Ammon's horn (tissue), 1 donor: ENCODE data around the gene LCE2C.
A peak's percentile ranks its signal among the peaks of the same experiment; 100 is the strongest.
"Not testable (repeated sequence)": the region's sequence is repeated elsewhere in the genome, so short reads cannot be mapped to it uniquely, and the experiment has no call there.

ENCODE experiments used
- DNase-seq: peaks from one replicate; pipeline ENCODE4 v3.0.0-alpha.2; 2016; ENCODE audit warnings: low spot score

The LCE2C gene, protein sequence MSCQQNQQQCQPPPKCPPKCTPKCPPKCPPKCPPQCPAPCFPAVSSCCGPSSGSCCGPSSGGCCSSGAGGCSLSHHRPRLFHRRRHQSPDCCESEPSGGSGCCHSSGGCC

DNA sequence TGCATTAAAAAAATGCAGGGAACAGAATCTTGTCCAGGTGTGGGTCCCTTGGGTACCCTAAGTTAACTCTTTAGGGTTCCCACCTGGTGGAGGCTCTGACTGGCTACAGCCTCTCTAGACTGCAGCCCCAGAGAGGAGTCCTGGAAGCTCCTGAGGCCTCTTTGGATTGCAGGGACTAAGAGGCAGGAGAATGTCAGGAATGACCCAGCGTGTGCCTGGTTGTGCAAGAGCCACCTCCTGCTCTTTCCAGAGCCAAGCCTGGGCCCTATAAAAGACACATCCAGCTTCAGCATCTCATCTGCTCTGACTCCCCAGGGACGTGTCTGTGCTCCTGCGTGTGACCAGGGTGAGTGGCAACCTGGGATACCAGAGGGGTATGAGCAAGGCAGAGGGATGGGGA is at the start of gene LCE2C:
Gene LCE2C (plus strand): TSS at position 297 of the 400 bp plus-strand sequence. CDS start 737 bp downstream, outside the sequence.
- not testable (repeated sequence) for DNase-seq

DNA sequence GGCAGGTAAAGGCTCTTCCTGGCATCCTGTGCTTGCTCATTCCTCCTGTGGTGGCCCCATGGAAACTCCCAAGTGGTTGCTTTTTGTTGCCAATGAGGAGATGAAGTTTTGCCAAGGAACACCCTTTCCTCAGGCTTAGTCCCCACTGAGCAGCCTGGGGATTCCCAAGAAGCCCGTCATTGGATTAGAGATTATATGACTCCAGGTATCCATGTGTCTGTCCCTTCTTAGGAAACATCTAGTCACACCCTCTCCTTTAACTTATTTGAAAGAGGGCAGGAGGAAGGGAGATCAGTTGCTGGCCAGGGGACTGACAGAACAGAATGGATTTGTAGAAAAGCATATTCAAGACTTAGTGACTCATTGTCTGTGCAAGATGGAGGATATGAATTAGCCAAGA is 48.3 kb upstream of the LCE2C start:
- no peak for DNase-seq

DNA sequence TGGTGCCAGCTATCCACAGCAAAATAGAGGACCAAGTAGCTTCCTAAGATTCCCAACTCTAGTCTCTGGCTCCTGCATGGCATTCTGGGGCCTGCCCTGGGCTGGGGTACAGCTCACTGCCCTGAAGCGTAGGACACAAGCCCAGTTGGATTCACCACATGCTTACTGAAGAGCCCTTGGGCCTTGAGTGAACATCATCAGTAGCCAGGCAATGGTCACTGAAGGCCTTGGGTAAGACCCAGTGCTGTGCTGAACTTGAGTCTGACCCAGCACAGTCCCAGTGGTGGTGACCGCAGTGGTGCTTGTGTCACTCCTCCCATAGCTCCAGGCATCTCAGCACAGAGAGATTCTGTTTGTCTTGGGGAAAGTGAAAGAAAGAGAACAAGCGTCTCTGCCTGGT is 44.5 kb upstream of the LCE2C start:
- no peak for DNase-seq

DNA sequence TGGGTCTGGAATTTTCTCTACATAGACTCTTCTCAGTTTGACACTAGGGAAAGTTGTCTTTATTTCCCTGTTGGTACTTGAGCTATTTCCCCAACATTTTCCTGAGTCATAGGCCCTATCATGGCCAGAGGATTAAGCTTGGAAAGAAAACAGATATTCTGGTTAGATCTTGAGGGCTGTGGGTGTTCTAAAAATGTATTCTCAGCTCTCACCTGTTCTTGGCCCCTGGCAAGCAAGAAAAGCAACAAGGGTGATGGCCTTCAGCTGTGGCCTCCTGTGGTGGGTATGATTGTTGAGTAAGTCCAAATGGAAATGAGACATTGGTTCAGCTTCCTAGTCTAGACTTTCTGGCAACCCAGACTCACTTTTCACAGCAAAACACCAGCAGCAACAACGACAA is 34.7 kb upstream of the LCE2C start:
- DNase-seq: no peak

DNA sequence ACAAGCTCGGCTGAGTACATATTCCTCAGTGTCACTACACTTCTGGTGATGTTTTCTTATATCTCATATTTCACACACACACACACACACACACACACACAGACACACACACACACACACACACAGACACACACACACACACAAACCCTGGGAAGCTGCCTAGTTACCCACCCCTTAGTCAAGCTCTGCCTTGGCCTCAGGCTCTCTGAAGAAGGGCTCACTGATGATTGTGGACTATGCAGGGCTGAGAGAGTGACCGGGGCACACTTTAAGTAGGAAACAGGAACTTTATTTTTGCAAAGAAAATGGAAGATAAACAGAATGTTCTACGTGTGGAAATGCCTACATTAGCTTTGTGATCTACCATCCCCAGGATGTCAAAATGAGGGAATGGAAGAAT is 31.1 kb upstream of the LCE2C start:
- no peak for DNase-seq

DNA sequence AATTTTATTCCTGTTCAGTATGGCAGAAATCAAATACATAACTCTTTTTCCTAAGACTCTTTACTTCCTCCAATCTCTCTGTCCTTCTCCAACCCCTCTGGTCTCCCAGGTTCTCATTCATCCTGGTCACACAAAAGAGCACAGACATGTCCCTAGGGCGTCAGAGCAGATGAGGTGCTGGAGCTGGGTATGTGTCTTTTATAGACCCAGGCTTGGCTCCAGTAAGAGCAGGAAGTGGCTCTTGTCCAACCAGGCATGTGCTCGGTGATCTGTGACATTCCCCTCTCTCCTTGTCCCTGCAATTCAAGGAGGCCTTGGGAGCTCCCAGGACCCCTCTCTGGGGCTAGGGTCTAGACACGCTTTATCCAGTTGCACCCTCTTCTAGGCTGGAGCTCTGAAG is 29.9 kb upstream of the LCE2C start:
- no peak for DNase-seq

DNA sequence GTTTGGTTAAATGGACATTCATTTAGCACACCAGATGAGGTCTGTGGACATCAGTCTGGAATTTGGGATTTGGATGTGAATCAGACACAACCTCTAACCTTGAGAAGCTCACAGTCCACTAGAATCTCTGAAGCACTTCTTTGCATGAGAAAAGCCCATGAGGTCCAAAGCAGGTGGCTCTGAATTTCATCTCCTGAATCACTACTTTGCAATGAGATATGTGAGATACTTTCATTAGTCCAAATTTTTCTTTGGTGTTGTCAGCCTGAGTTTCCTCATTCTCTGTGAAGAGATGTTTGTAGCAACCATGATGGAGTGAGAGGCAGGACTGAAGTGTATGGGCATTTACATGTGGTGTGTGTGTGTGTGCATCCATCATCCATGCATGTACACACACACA is 28.4 kb upstream of the LCE2C start:
- no peak for DNase-seq

DNA sequence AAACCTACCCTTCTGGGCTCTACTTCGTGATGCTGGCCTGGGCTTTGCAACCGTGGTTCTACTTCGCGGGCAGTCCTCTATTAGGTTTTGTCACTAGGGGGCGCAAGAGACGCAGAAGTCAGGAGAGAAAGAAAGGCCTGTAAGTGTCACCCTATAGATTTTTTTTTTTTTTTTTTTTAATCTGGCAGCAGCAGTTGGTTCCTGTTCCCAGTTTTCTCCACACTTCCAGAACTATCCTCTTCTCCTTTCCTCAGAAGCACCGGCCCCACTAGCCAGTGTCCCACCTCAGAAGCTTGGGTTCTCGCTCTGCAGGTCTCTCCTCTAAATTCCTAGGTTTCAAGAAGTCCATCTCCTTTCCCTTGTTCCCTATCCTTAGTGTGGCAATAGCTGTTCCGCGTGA is 21.0 kb upstream of the LCE2C start:
- peak; percentile 37 for DNase-seq

DNA sequence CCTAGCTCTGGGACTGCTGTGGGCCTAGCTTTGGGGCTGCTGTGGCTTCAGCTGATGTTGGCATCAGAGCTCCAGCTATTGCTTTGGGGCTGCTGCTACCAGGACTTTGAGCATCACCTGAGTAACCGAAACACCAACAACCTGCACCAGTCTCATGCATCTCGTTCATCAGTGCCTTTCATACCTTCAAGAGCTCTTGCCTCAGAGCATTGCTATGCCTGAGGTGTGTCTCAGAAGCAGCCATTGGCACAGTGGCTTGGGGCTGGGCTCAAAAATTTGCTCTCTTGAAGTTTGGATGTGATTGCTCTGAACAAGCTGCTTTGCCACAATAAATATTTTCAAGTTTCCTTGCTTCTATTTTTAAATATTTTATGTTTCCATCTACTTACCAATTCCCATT is 18.6 kb upstream of the LCE2C start:
- DNase-seq: no peak

DNA sequence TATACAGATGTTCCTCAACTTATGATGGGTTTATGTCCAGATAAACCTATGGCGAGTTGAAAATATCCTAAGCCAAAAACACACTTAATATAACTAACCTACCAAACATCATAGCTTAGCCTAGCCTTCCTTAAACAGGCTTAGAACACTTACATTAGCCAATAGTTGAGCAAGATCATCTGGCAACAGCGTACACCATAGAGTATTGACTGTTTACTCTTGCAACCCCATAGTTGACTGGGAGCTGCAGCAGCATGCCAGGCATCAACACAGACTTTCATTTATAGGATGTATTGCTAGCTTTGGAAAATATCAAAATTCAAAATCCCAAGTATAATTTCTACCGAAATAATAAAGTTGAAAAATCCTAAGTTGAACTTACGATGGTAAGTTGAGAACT is 17.4 kb upstream of the LCE2C start:
- no peak for DNase-seq

DNA sequence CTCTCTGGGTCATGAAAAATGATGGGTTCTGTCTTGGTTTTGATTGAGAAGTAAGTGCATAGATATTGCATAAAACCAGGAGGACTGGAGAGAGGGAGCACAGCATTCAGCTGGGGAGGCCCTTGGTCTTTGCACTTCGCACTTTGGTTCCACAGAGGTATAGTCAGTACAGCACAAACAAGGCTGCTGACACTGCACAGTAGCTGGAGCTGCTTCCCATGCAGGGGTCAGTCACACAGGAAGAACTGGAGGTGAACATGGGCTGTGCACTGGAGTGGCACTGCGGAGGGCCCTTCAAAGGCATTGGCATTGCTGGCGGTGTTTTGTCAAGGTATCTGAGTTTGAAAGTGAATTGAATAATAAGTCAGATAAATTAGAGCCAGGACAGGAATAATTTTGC is 16.4 kb upstream of the LCE2C start:
- no peak for DNase-seq

DNA sequence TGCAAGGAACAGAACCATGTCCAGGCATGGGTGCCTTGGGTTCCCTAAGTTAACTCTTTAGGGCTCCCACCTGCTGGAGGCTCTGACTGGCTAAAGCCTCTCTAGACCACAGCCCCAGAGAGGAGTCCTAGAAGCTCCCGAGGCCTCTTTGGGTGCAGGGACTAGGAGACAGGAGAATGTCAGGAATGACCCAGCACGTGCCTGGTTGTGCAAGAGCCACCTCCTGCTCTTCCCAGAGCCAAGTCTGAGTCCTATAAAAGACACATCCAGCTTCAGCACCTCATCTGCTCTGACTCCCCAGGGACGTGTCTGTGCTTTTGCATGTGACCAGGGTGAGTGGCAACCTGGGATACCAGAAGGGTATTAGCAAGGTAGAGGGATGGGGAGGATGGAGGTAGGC is 12.0 kb upstream of the LCE2C start, which contains the start of gene LCE2D:
Gene LCE2D (plus strand): TSS at position 283 of the 400 bp plus-strand sequence. CDS start 726 bp downstream, outside the sequence.
- no peak for DNase-seq

DNA sequence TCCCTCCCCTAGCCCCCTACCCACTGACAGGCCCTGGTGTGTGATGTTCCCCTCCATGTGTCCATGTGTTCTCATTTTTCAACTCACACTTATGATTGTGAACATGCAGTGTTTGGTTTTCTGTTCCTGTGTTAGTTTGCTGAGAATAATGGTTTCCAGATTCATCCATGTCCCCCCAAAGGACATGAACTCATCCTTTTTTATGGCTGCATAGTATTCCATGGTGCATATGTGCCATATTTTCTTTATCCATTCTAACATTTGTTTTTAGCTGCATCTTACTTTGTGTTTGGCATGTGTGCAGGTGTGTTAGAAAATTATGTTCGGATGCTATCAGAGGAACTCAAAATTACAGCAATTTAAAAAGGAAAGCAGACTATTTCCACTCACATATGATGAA is 8.9 kb upstream of the LCE2C start:
- DNase-seq: not testable (repeated sequence)

DNA sequence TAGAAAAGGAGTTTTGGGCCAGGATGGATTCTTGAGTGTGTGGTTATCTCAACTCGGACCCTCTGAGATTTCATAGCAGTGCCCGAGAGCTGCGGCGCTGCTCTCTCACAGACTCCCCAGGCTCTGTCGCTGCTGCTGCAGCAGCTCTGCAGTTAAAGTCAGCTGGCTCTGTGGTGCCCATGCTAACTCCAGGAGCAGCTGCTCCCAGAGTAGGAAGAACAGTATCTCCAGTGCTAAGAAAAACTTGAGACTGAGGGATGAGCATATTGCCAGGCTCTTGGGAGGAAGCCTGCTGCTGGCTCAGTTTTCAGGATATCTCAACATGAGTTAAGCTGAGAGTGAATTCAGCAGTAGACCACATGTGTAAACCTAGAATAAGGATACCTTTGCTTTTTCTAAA is 7.4 kb upstream of the LCE2C start:
- DNase-seq: no peak

DNA sequence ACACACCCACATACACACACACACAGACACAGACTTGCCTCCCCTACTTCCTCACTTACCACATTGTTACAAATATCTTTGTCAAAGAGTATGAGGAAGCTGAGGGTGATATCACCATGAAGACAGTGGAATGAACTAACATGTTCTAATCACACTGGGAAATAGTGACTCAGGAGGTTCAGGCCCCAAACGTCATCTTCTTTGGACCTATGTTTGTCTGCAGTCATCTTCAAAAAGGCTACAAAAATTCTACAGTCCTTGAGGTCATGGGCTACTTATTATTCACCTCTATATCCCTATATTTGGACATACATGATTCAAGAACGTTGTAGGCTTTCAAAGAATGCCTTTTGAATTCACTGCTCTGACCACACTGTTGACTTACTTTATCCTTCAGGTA is 2.1 kb upstream of the LCE2C start:
- DNase-seq: no peak

DNA sequence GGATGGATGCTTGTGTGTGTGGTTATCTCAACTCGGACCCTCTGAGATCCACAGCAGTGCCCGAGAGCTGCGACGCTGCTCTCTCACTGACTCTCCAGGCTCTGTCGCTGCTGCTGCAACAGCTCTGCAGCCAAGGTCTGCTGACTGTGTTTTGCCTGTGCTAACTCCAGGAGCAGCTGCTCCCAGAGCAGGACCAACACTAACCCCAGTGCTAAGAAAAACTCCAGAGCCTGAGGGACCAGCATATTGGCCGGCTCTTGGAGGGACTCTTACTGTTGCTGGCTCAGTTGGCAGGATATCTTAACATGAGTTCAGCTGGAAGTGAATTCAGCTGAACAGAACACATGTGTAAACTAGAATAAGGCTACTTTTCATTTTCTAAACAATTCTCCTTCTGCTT is 4.4 kb downstream of the LCE2C start:
- no peak for DNase-seq

DNA sequence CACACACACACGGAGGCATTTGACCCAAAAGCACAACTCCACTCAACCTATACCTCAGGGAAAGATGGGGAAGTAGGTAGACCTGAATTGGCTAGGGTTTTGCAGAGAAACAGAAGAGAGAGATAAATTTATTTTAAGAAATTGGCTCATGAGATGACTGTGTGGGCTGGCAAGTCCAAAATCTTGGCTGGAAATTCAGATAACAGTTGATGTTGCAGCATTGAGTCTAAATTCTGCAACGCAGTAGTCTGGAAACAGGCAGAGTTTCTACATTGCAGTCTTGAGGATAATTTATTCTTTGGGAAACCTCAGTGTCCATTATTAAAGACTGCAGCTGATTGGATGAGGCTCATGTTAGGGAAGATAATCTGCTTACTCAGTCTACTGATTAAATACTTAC is 6.5 kb downstream of the LCE2C start:
- DNase-seq: peak; percentile 5

DNA sequence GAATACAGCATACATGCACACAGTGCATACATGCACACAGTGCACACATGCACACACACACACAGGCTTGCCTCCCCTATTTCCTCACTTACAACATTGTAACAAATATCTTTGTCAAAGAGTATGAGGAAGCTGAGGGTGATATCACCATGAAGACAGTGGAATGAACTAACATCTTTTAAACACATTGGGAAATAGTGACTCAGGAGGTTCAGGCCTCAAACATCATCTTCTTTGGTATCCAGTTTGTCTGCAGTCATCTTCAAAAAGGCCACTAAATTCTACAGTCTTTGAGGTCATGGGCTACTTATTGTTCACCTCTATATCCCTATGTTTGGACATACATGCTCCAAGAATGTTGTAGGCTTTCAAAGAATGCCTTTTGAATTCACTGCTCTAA is 8.8 kb downstream of the LCE2C start:
- no peak for DNase-seq

DNA sequence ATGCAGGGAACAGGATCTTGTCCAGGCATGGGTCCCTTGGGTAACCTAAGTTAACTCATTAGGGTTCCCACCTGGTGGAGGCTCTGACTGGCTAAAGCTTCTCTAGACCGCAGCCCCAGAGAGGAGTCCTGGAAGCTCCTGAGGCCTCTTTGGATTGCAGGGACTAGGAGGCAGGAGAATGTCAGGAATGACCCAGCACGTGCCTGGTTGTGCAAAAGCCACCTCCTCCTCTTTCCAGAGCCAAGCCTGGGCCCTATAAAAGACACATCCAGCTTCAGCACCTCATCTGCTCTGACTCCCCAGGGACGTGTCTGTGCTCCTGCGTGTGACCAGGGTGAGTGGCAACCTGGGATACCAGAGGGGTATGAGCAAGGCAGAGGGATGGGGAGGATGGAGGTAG is 10.7 kb downstream of the LCE2C start, which contains the start of gene LCE2B:
Gene LCE2B (plus strand): TSS at position 301 of the 400 bp plus-strand sequence. CDS start 721 bp downstream, outside the sequence.
- DNase-seq: not testable (repeated sequence)

DNA sequence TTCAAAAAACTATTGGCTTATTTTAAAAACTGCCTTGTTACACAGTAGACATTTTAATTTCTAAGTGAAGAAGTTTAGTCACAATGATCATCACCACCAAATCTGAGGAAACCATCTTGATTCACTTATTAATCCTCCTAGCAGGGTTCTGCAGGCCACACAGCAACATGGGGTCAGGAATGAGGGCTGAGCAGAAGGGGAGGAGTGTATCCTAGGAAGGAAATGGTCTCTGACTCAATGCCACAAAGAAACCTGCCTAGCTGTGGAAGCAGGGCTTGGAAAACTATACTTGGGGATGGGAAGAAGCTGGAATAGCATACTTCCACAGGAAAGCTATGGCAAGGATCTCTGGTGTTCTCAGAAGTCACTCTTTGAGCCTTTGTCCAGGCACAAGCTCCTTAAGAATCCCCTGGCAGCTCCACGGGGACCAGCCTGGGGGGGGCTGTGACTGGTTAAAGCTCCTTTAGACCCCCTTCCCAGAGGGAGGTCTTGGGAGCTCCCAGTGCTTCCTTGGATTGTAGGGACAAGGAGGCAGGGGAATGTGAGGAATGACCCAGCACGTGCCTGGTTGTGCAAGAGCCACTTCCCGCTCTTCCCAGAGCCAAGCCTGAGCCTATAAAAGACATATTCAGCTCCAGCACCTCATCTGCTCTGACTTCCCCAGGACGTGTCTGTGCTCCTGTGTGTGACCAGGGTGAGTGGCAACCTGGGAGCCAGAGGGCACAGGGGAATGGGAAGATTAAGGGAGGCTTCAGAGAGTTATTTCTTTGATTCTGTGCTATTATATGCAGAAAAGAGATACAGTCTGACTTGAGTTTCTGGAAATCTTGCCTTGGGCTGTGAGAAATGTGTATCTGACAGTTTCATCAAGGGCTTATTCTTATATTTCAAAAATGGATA is 22.9 kb downstream of the LCE2C start, which contains the start of gene LCE2A:
Gene LCE2A (plus strand): TSS at position 645 of the 900 bp plus-strand sequence. CDS start 557 bp downstream, outside the sequence.
- no peak for DNase-seq

DNA sequence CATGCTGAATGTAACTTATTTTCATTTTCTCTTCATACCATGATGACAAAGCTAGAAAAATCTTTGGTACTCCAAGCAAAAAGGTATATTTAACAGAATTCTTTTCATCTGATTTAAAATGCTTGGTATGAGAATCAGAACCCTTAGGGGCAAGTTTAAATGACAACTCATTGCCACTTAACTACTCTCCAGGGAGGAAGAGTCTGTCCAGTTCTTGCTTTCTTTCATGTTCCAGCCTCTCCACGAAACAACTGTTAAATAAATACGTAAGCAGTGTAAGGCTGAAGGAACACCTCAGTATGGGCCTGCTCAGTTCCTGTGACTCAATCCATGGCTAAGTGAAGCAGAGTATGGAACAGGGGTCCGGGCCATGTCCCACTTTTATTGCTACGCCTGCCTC is 24.7 kb downstream of the LCE2C start:
- no peak for DNase-seq

DNA sequence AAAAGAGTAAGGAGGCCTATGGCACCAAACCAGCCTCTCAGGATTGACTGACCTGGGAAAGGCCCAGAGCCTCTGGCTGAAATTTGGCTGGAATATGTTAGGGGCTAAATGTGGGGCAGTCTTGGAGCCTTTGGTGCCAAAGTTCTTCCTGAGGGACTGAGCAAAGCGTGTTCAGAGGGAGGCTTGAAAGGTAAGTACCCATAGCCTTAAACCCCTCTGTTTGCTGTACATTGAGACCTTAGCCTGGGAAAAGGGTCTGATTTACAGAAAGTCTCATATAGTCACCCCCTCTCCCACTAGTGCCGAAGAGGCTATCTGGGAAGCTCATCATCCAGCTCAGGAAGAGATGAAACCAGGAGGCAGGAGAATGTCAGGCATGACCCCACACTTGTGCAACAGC is 32.8 kb downstream of the LCE2C start, which contains the start of gene LCE4A:
Gene LCE4A (plus strand): TSS at position 301 of the 400 bp plus-strand sequence. CDS start 916 bp downstream, outside the sequence.
- no peak for DNase-seq

DNA sequence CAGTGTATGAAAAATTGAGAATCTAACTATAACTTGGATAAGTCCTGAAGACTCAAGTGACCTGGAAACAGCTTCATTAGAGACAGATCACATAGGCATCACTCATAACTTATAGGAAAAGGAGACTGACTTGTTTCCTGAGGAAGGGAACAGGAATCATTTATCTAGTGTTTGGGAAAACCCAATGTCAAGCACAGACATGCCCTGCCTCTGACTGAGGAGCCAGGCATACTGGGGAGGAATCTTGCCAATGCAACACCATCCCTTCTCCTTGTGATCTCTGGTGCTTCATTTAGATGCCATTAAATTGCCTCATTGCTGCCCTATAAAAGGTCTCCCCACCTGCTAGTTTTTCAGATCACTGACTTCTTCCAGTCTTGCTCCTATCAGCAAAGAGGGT is 43.2 kb downstream of the LCE2C start:
- no peak for DNase-seq
